ENCODE measurements around the gene CDH2. TPM values are rescaled to one million over a fixed set of nuclear protein-coding genes. Genes with fewer than 3 reads are reported as not detected.
A peak's percentile ranks its signal among the peaks of the same experiment; 100 is the strongest.

Gene CDH2
- total RNA-seq, 1 experiment from 2014 or later = 34.0 TPM

DNA sequence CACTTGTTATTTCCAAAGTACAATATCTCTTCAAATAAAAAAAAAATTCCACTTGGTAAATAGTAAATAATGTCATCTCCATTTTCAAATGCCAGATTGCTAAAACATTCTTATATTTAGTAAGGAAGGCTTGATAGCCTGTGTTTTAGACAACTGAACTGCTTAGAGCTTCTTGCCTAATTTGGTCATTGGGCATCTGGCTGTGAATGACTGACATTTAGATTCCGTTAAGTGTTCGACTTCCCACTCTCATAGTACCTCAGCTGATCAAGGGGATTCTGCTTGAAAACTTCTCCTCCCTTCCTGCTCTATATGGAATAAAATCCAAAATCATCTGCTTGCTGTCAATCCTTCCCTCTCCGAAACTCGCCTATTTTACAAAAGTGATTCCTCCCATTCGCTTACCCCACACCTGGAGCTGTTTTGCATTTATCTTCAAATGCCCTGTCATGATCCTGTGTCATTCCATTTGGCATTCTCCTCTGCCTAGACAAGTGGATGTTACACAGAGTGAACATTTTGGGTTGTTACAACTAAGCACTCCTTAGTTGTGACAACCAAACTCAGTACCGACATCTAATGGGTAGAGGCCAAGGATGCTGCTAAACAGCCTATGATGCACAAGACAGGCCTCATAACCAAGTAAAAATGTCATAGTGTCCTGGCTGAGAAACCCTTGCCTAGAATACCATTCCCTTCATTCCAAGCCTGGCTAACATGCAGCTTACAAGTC is 181.0 kb downstream of the CDH2 start:
- Histone ChIP-seq H3K27ac (ENCODE audit: low read length) (no peak overlapping the region), H3K9ac (ENCODE audit: low read length) (no peak overlapping the region), H3K4me3 (ENCODE audit: low read length) (no peak overlapping the region), H4K20me1 (ENCODE audit: low read length) (peaks cover 11% of the 10 kb centered on the region; the same call in 1 of the 2 replicates), H3K79me2 (ENCODE audit: low read length) (no peaks in the 10 kb centered on the region), H3K36me3 (ENCODE audit: low read depth, low read length) (0 out of 2 replicates have a peak, but pooled peaks cover 3% of the 10 kb centered on the region), H3K9me2 (replicated peaks; ENCODE audit: low read length) (no peaks in the 10 kb centered on the region), H3K27me3 (ENCODE audit: low read length) (no peaks in the 10 kb centered on the region), H2AFZ (ENCODE audit: low read length) (no peak overlapping the region), H3K4me1 (ENCODE audit: insufficient read depth, low read length) (peaks cover 16% of the 10 kb centered on the region), H3K4me2 (ENCODE audit: low read length) (0 out of 2 replicates have a peak overlapping the region, but pooled peaks have one; percentile 35), H3F3A (ENCODE audit: low read length, unreplicated experiment) (no peaks in the 10 kb centered on the region), H3K9me3 (ENCODE audit: low read length) (no peaks in the 10 kb centered on the region)
- intact Hi-C loops (cut with micrococcal nuclease) = loop anchor here (5.0 kb wide), 1 partner anchor 159 kb away; no protein-coding TSS in a partner anchor
- no TSS peak for BruUV-seq (replicated peaks)
- CTCF ChIA-PET = interaction anchor here (0.6 kb wide), 1 partner anchor 239 kb away, joined by 4 read pairs; no protein-coding TSS in a partner anchor
- no peak for DNase-seq
- TF ChIP-seq EZH2 (IDR thresholded peaks at IDR 0.05; ENCODE audit: low read length, unreplicated experiment) (no peak), EZH2phosphoT487 (IDR thresholded peaks at IDR 0.05; ENCODE audit: borderline replicate concordance, low read length) (no peak)
- TF ChIP-seq, protein P1, sequence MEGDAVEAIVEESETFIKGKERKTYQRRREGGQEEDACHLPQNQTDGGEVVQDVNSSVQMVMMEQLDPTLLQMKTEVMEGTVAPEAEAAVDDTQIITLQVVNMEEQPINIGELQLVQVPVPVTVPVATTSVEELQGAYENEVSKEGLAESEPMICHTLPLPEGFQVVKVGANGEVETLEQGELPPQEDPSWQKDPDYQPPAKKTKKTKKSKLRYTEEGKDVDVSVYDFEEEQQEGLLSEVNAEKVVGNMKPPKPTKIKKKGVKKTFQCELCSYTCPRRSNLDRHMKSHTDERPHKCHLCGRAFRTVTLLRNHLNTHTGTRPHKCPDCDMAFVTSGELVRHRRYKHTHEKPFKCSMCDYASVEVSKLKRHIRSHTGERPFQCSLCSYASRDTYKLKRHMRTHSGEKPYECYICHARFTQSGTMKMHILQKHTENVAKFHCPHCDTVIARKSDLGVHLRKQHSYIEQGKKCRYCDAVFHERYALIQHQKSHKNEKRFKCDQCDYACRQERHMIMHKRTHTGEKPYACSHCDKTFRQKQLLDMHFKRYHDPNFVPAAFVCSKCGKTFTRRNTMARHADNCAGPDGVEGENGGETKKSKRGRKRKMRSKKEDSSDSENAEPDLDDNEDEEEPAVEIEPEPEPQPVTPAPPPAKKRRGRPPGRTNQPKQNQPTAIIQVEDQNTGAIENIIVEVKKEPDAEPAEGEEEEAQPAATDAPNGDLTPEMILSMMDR (conservative IDR thresholded peaks at IDR 0.05; ENCODE audit: low read depth, low read length) = no peak
- POLR2A ChIA-PET (ENCODE audit: unreplicated experiment) = no interaction called here
- ATAC-seq = no peak

DNA sequence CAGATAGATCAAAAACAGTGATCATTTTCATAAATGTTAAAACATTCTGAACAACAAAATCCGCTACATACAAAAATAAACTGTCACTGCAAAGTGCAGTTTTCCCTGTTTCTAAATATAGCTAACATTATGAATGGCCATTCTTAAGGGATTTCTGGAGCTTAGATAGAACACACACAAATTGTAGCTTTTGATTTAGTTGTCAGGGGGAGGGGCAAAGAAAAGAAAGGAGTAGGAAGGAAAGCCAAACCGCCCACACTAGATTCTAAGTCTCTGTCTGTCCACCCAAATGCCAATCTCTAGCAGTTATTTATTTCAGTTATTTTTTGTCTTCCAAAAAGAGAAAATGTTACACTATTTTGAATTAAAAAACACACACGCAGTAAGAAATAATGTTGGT is 182.4 kb downstream of the CDH2 start:
- POLR2A ChIA-PET (ENCODE audit: unreplicated experiment) = no interaction called here
- Histone ChIP-seq H3K4me3 (ENCODE audit: low read length) (no peak overlapping the region), H3K4me2 (ENCODE audit: low read length) (no peak overlapping the region), H3K9me2 (replicated peaks; ENCODE audit: low read length) (no peaks in the 10 kb centered on the region), H3K4me1 (ENCODE audit: insufficient read depth, low read length) (peaks cover 16% of the 10 kb centered on the region), H4K20me1 (ENCODE audit: low read length) (peaks cover 11% of the 10 kb centered on the region; the same call in 1 of the 2 replicates), H3K79me2 (ENCODE audit: low read length) (no peaks in the 10 kb centered on the region), H2AFZ (ENCODE audit: low read length) (no peak overlapping the region), H3K9me3 (ENCODE audit: low read length) (no peaks in the 10 kb centered on the region), H3K9ac (ENCODE audit: low read length) (no peak overlapping the region), H3K36me3 (ENCODE audit: low read depth, low read length) (0 out of 2 replicates have a peak, but pooled peaks cover 3% of the 10 kb centered on the region), H3F3A (ENCODE audit: low read length, unreplicated experiment) (no peaks in the 10 kb centered on the region), H3K27me3 (ENCODE audit: low read length) (no peaks in the 10 kb centered on the region), H3K27ac (ENCODE audit: low read length) (no peak overlapping the region)
- TF ChIP-seq EZH2phosphoT487 (IDR thresholded peaks at IDR 0.05; ENCODE audit: borderline replicate concordance, low read length) = no peak
- TF ChIP-seq, protein P1 (conservative IDR thresholded peaks at IDR 0.05; ENCODE audit: low read depth, low read length) = no peak
- no peak for TF ChIP-seq EZH2 (IDR thresholded peaks at IDR 0.05; ENCODE audit: low read length, unreplicated experiment)
- DNase-seq (no peak), ATAC-seq (no peak)
- no TSS peak for BruUV-seq (replicated peaks)
- intact Hi-C loops (cut with micrococcal nuclease) = no loop called here
- CTCF ChIA-PET = no interaction called here

DNA sequence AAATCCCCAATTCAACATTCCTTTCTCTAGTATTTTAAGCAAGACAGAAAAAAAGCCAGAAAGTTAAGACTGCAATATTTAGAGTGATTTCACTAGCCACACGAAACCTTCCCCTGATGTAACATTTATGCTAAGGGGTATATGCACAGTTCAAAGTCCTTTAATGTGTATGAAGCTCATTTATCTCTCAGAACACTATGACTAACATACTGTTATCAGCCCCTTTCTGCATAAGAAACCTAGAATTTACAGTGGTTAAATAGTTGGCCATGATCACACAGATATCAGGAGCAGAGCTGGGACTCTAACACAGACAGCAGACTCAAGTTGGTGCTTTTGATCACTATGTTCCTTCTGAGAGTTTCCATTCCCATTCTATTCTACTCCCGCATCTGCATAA is 185.5 kb downstream of the CDH2 start:
- Histone ChIP-seq H3K9me2 (replicated peaks; ENCODE audit: low read length) (no peaks in the 10 kb centered on the region), H3K9me3 (ENCODE audit: low read length) (no peaks in the 10 kb centered on the region), H3K79me2 (ENCODE audit: low read length) (no peaks in the 10 kb centered on the region), H3F3A (ENCODE audit: low read length, unreplicated experiment) (no peaks in the 10 kb centered on the region), H3K4me1 (ENCODE audit: insufficient read depth, low read length) (peaks cover 5% of the 10 kb centered on the region), H3K27ac (ENCODE audit: low read length) (no peak overlapping the region), H3K27me3 (ENCODE audit: low read length) (no peaks in the 10 kb centered on the region), H3K4me2 (ENCODE audit: low read length) (no peak overlapping the region), H4K20me1 (ENCODE audit: low read length) (peaks cover 9% of the 10 kb centered on the region; the same call in 1 of the 2 replicates), H3K4me3 (ENCODE audit: low read length) (no peak overlapping the region), H2AFZ (ENCODE audit: low read length) (no peak overlapping the region), H3K9ac (ENCODE audit: low read length) (no peak overlapping the region), H3K36me3 (ENCODE audit: low read depth, low read length) (0 out of 2 replicates have a peak, but pooled peaks cover 10% of the 10 kb centered on the region)
- BruUV-seq (replicated peaks) = no TSS peak
- DNase-seq = no peak
- no peak for ATAC-seq
- POLR2A ChIA-PET (ENCODE audit: unreplicated experiment) = no interaction called here
- CTCF ChIA-PET = no interaction called here
- TF ChIP-seq EZH2phosphoT487 (IDR thresholded peaks at IDR 0.05; ENCODE audit: borderline replicate concordance, low read length) = no peak
- TF ChIP-seq EZH2 (IDR thresholded peaks at IDR 0.05; ENCODE audit: low read length, unreplicated experiment) = no peak
- TF ChIP-seq, protein P1 (conservative IDR thresholded peaks at IDR 0.05; ENCODE audit: low read depth, low read length) = no peak
- intact Hi-C loops (cut with micrococcal nuclease) = no loop called here

All from PC-3 (cell line).